GM06990 (cell line): ENCODE measurements around the gene TFR2.

ENCODE experiments used
- DNase-seq: peaks from one replicate; pipeline ENCODE4 v3.0.0-alpha.2; 2011; ENCODE audit not compliant: insufficient read length; ENCODE audit errors: extremely low read depth
- H3K27me3 ChIP-seq: replicated peaks from 2 replicates; pipeline ENCODE4 v1.6.0; 2011; ENCODE audit warnings: low read length; ENCODE audit not compliant: control insufficient read depth, insufficient read depth
- H3K36me3 ChIP-seq: 2 replicates; pipeline ENCODE4 v1.5.1; 2011; ENCODE audit warnings: low read length; ENCODE audit not compliant: control insufficient read depth, insufficient read depth
- H3K4me3 ChIP-seq: replicated peaks from 2 replicates; pipeline ENCODE4 v1.5.1; 2011; ENCODE audit warnings: low read depth, mild to moderate bottlenecking, control low read depth, low read length
- CTCF ChIP-seq: IDR thresholded peaks from 2 replicates; pipeline ENCODE4 v1.5.1; 2011; ENCODE audit warnings: low read length, control low read depth, mild to moderate bottlenecking, inconsistent platforms; ENCODE audit not compliant: insufficient read depth, poor library complexity, severe bottlenecking

The TFR2 gene

GRCh38 chr7:100612730-100613390 is 28.5 kb downstream of the TFR2 start:
- DNase-seq = no peak
- TF ChIP-seq CTCF = peak; percentile 26
- no peaks in the 10 kb centered on the region for H3K36me3 ChIP-seq
- peak overlapping the region; percentile 75 for H3K4me3 ChIP-seq
- no peaks in the 10 kb centered on the region for H3K27me3 ChIP-seq

GRCh38 chr7:100611983-100612729 is 29.2 kb downstream of the TFR2 start, which contains the start of gene MOSPD3:
TSS of gene MOSPD3 (plus strand) at chr7:100612540. CDS start at chr7:100612792, 252 bp downstream.
- Histone ChIP-seq H3K36me3 (no peaks in the 10 kb centered on the region), H3K27me3 (no peaks in the 10 kb centered on the region), H3K4me3 (peak within 1 kb of the TSS; percentile 75)
- peak; percentile 98 for DNase-seq
- TF ChIP-seq CTCF = no peak

- Histone ChIP-seq H3K4me3 (no peak overlapping the region), H3K27me3 (no peaks in the 10 kb centered on the region), H3K36me3 (no peaks in the 10 kb centered on the region)
- TF ChIP-seq CTCF = no peak
- no peak for DNase-seq
Measured at GRCh38 chr7:100609958-100610357, 31.4 kb downstream of the TFR2 start.

GRCh38 chr7:100607111-100607510 is 34.2 kb downstream of the TFR2 start:
- no peak for DNase-seq

GRCh38 chr7:100606313-100606712 is 35.0 kb downstream of the TFR2 start:
- no peak for DNase-seq
- TF ChIP-seq CTCF = no peak
- Histone ChIP-seq H3K36me3 (no peaks in the 10 kb centered on the region), H3K4me3 (no peak overlapping the region), H3K27me3 (no peaks in the 10 kb centered on the region)

More at GRCh38 chr7:100607111-100607510, 34.2 kb downstream of the TFR2 start:
- Histone ChIP-seq H3K36me3 (no peaks in the 10 kb centered on the region), H3K27me3 (no peaks in the 10 kb centered on the region), H3K4me3 (no peak overlapping the region)
- TF ChIP-seq CTCF = no peak
